Activated CD4-positive, alpha-beta T cell treated with anti-CD3 and anti-CD28 coated beads, Interleukin-2, amount 10 ng/mL, durations not matched to agents 24 days and 14 days (primary cell): Measurements from ENCODE around the gene PAK2. TPM values are rescaled to one million over a fixed set of nuclear protein-coding genes. Genes with fewer than 3 reads are reported as not detected.
"Not testable (repeated sequence)": the region's sequence is repeated elsewhere in the genome, so short reads cannot be mapped to it uniquely, and the experiment has no call there.

Source experiments
- DNase-seq: peaks from one replicate; pipeline ENCODE4 v3.0.0; 2022
- H3K27ac Mint-ChIP-seq: one replicate; pipeline ENCODE4 v1.8.0; 2022; ENCODE audit warnings: mild to moderate bottlenecking, mixed read lengths
- H3K27me3 Mint-ChIP-seq: one replicate; pipeline ENCODE4 v1.8.0; 2022; ENCODE audit warnings: mixed read lengths
- H3K36me3 Mint-ChIP-seq: one replicate; pipeline ENCODE4 v1.8.0; 2022; ENCODE audit warnings: low read depth, mild to moderate bottlenecking, mixed read lengths
- H3K4me1 Mint-ChIP-seq: one replicate; pipeline ENCODE4 v1.8.0; 2021; ENCODE audit warnings: mixed read lengths
- H3K4me3 Mint-ChIP-seq: one replicate; pipeline ENCODE4 v1.8.0; 2022; ENCODE audit warnings: mild to moderate bottlenecking, moderate library complexity, mixed read lengths
- H3K9me3 Mint-ChIP-seq: one replicate; pipeline ENCODE4 v1.8.0; 2021; ENCODE audit warnings: mixed read lengths
- intact Hi-C: fragments of 100-400 bp; cut with micrococcal nuclease; formaldehyde crosslinking; loops from one replicate; pipeline ENCODE4 v1.15.1; 2023
- total RNA-seq: library from RNA; stranded (reverse); gene quantifications from 2 replicates; pipeline ENCODE4 v1.2.3, GENCODE V29; 2022

Gene PAK2
- total RNA-seq, 1 donor from 2014 or later = 81.1 TPM

DNA sequence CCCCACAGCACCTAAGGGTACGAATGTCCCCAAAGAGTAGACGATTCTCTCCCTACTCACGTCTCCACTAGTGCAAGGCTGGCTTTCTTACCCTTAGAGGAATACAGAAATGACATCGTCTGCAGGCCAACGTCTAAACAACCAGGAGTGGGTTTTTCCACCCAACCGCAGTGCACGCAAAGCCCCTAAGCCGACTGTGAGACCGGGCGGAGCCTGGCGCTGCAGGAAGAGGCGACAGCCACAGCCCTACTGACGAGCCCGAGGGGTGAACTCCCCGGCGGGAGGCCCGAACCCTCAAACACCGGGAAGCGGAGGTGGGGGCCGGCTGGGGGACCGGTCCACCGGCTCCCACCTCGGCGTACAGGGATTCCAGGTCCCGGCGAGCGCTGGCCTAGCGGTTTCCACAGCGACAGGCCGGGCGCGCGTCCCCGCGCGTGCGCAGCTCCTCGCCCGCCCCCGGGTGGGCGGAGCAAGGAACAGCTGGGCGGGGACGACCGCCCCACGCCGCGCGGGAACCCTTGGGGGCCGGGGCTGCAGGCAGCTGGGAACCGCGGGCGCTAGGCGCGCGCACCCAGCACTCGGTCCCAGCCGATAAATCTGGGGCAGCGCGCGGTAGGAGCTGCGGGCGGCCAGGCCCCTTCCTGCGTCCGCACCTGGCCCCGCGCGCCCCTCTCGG lies 27.7 kb upstream of the PAK2 start, which contains the start of the genes CEP19 and PIGX:
Gene CEP19, minus strand, starts transcription at position 413 of the 676 bp plus-strand sequence. CDS start 3,593 bp downstream, outside the sequence.
Gene PIGX, plus strand, starts transcription at position 540 of the 676 bp plus-strand sequence.
- peaks cover 32% of the 10 kb centered on the region for H3K4me1 Mint-ChIP-seq
- peak within 1 kb of the TSS; percentile 97 for H3K27ac Mint-ChIP-seq
- peaks cover 6% of the 10 kb centered on the region for H3K36me3 Mint-ChIP-seq
- no peaks in the 10 kb centered on the region for H3K9me3 Mint-ChIP-seq
- intact Hi-C loops = loop anchor here (1.0 to 5.0 kb wide), 9 partner anchors 15 to 257 kb away; partner anchors contain the start of genes NCBP2, PAK2 and RNF168
- H3K27me3 Mint-ChIP-seq = no peaks in the 10 kb centered on the region
- peak; percentile 97 for DNase-seq
- peak within 1 kb of the TSS; percentile 88 for H3K4me3 Mint-ChIP-seq

DNA sequence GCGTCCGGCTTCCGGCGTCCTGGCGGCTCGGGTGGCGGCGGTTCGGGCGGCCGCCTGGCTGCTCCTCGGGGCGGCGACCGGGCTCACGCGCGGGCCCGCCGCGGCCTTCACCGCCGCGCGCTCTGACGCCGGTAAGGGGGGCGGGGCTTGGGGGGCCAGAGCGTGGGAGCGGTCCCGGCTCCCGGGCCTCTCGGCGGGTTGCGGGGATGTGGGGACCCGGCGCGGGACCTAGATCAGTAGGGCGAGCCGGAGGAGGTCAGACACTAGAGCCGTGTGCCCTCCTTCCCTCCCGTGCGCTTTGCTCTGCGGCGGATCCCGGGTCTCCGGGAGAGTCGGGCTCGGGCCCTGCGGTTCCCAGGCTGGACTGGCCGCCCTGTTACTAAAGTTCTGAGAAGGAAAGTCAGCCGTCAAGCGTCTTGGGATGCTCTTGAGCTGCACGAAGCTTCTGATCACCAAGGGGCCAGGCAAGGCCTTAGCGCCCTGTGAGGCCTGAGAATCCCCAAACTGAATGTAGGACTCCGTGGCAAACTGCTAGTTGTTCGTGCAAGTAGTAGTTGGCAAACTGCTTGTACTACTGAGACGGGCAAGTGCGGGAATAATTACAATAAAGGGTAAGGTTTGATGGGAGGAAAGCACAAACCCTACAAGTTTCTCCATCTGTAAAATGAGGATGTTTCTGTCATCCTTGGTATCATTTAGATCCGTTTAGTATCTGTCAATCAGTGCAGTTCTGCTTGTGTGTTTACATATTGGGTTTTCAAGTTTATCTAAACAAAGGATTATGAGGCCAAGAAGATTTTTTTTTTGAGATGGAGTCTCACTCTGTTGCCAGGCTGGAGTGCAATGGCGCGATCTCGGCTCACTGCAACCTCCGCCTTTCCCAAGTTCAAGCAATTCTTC lies 26.9 kb upstream of the PAK2 start:
- Mint-ChIP-seq H3K9me3 (no peaks in the 10 kb centered on the region), H3K27ac (peak overlapping the region; percentile 88), H3K27me3 (no peaks in the 10 kb centered on the region), H3K4me1 (peaks cover 37% of the 10 kb centered on the region), H3K4me3 (peak overlapping the region; percentile 88), H3K36me3 (peaks cover 11% of the 10 kb centered on the region)
- intact Hi-C loops = loop anchor here (1.0 to 5.0 kb wide), 7 partner anchors 27 to 257 kb away; partner anchors contain the start of genes NCBP2, PAK2 and RNF168
- no peak for DNase-seq

GRCh38 chr3:196717162-196717561 lies 22.5 kb upstream of the PAK2 start:
- H3K27ac Mint-ChIP-seq, H3K4me3 Mint-ChIP-seq, DNase-seq, H3K27me3 Mint-ChIP-seq, intact Hi-C loops, H3K9me3 Mint-ChIP-seq: not testable (repeated sequence)
- Mint-ChIP-seq H3K36me3 (peaks cover 43% of the 10 kb centered on the region), H3K4me1 (peaks cover 25% of the 10 kb centered on the region)

DNA sequence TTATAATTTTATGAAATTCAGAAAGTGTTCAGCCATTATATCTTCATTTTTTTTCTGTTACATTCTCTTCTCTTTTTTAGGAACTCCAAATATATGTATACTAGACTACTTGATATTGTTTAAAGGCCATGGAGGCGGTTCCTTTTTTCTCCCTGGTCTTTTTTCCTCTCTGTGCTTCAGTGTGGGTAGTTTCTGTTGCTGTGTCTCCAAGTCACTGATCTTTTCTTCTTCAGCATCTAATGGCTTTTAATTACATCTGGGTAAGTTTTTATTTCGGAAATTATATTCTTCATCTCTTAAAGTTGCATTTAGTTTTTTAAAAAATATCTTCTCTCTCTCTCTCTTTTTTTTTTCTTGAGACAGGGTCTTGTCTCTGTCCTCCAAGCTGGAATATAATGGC lies 18.6 kb upstream of the PAK2 start:
- intact Hi-C loops = loop anchor here (10.0 kb wide), 1 partner anchor 446 kb away; no protein-coding TSS in a partner anchor
- H3K9me3 Mint-ChIP-seq = peaks cover 6% of the 10 kb centered on the region
- peaks cover 62% of the 10 kb centered on the region for H3K36me3 Mint-ChIP-seq
- H3K27me3 Mint-ChIP-seq = no peaks in the 10 kb centered on the region
- H3K4me1 Mint-ChIP-seq = peaks cover 18% of the 10 kb centered on the region
- no peak overlapping the region for H3K4me3 Mint-ChIP-seq
- DNase-seq = no peak
- no peak overlapping the region for H3K27ac Mint-ChIP-seq

DNA sequence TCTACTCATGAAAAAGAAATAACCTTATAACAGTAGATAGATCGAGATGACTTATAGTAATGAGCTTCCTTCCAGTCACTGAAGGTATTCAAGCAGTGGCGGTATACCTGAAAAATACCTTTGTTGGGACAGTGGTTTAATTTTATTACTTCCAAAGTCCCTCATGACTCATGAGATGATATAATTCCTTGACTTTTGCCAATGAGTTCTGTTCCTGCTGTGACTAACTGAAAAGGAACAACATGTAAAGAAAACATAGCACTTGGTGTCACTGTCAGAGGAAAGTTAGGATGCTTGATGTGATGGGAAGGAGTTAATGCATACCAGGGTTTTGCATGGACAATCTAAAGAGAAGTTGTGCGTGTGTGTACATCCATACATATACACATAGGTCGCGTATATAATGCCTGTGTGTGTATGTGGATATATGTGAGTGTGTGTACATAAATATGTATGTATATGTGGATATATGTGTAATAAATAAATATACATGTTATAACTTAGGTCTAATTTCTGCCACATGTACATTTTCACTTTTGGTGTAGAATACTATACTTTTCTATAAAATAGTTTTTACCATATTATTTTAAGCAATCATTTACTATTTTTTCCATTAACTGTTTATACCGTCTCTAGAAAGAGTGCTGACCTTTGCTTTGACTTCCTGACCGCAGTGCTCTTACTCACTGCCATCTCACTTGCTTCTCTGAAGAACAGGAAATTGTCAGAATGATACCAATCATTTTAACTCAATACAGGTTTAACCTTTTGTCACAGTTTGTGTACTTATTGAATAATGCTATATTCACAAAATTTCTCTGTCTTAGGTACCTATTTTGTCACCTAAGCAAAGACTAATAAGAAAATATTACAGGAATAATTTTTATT lies 12.6 kb upstream of the PAK2 start:
- H3K36me3 Mint-ChIP-seq = peaks cover 56% of the 10 kb centered on the region
- intact Hi-C loops = loop anchor here (1.0 to 10.0 kb wide), 3 partner anchors 13 to 452 kb away; no protein-coding TSS in a partner anchor
- H3K4me3 Mint-ChIP-seq = peak overlapping the region; percentile 39
- H3K9me3 Mint-ChIP-seq = no peaks in the 10 kb centered on the region
- no peaks in the 10 kb centered on the region for H3K27me3 Mint-ChIP-seq
- peak overlapping the region; percentile 79 for H3K27ac Mint-ChIP-seq
- peak; percentile 67 for DNase-seq
- H3K4me1 Mint-ChIP-seq = peaks cover 25% of the 10 kb centered on the region

GRCh38 chr3:196735751-196736150 lies 3.9 kb upstream of the PAK2 start:
- H3K36me3 Mint-ChIP-seq = peaks cover 44% of the 10 kb centered on the region

GRCh38 chr3:196736670-196737374 lies 2.8 kb upstream of the PAK2 start:
- H3K4me1 Mint-ChIP-seq = peaks cover 15% of the 10 kb centered on the region
- no peaks in the 10 kb centered on the region for H3K9me3 Mint-ChIP-seq
- peak; percentile 45 for DNase-seq
- H3K27me3 Mint-ChIP-seq = no peaks in the 10 kb centered on the region
- intact Hi-C loops = no loop called here
- H3K36me3 Mint-ChIP-seq = peaks cover 41% of the 10 kb centered on the region
- no peak overlapping the region for H3K4me3 Mint-ChIP-seq
- H3K27ac Mint-ChIP-seq = peak overlapping the region; percentile 6

More at GRCh38 chr3:196735751-196736150, 3.9 kb upstream of the PAK2 start:
- no peak for DNase-seq
- Mint-ChIP-seq H3K27me3 (no peaks in the 10 kb centered on the region), H3K9me3 (no peaks in the 10 kb centered on the region), H3K4me3 (no peak overlapping the region), H3K27ac (no peak overlapping the region), H3K4me1 (peaks cover 7% of the 10 kb centered on the region)
- intact Hi-C loops = no loop called here

DNA sequence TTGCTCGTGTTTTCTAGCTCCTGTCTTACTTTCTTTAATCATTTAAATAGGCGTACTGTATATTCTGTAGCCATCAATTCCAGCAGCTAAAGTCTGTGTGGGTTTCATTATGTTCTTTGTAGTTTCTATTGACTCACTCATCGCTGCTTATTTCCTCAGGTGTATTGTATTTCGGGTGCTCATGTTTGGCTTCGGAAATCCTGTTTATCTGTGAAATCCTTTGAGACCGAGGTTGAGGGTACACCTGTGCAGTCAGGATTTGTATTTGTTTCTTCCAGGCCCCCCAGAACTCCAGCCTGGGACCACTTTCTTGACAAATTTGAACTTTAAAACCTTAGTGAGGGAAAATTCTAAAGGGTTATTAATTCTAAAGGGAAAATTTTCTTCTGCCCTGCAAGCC lies 2.0 kb upstream of the PAK2 start:
- Mint-ChIP-seq H3K27me3 (no peaks in the 10 kb centered on the region), H3K36me3 (peaks cover 40% of the 10 kb centered on the region), H3K4me1 (peaks cover 16% of the 10 kb centered on the region), H3K27ac (no peak overlapping the region), H3K9me3 (no peaks in the 10 kb centered on the region), H3K4me3 (no peak overlapping the region)
- intact Hi-C loops = no loop called here
- DNase-seq = peak; percentile 50

GRCh38 chr3:196740481-196741248 lies 1.0 kb downstream of the PAK2 start:
- Mint-ChIP-seq H3K27ac (peak overlapping the region; percentile 98), H3K36me3 (peaks cover 33% of the 10 kb centered on the region), H3K9me3 (no peaks in the 10 kb centered on the region), H3K4me1 (peaks cover 22% of the 10 kb centered on the region), H3K27me3 (no peaks in the 10 kb centered on the region), H3K4me3 (peak overlapping the region; percentile 96)
- intact Hi-C loops = loop anchor here (1.0 to 5.0 kb wide), 4 partner anchors 13 to 238 kb away; partner anchors contain the start of gene RNF168
- peak; percentile 82 for DNase-seq

GRCh38 chr3:196741249-196741889 lies 1.7 kb downstream of the PAK2 start:
- intact Hi-C loops = loop anchor here (2.0 to 5.0 kb wide), 3 partner anchors 61 to 239 kb away; partner anchors contain the start of gene RNF168
- H3K4me3 Mint-ChIP-seq = peak overlapping the region; percentile 96
- H3K9me3 Mint-ChIP-seq = no peaks in the 10 kb centered on the region
- H3K36me3 Mint-ChIP-seq = peaks cover 36% of the 10 kb centered on the region
- peaks cover 25% of the 10 kb centered on the region for H3K4me1 Mint-ChIP-seq
- H3K27me3 Mint-ChIP-seq = no peaks in the 10 kb centered on the region
- peak overlapping the region; percentile 98 for H3K27ac Mint-ChIP-seq
- DNase-seq = no peak

DNA sequence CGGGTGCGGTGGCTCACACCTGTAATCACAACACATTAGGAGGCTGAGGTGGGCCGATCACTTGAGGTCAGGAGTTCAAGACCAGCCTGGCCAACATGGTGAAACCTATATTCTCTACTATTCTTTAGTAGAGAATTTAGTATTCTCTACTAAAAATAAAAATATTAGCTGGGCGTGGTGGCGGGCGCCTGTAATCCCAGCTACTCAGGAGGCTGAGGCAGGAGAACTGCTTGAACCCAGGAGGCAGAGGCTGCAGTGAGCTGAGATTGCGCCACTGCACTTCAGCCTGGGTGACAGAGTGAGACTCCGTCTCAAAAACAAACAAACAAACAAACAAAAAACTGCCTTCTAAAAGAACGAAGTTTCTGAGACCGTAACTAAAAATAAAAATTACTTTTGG lies 3.9 kb downstream of the PAK2 start:
- H3K36me3 Mint-ChIP-seq = peaks cover 36% of the 10 kb centered on the region
- H3K27me3 Mint-ChIP-seq, H3K27ac Mint-ChIP-seq, H3K9me3 Mint-ChIP-seq, H3K4me3 Mint-ChIP-seq, DNase-seq: not testable (repeated sequence)
- peaks cover 30% of the 10 kb centered on the region for H3K4me1 Mint-ChIP-seq
- intact Hi-C loops = loop anchor here (5.0 kb wide), 1 partner anchor 59 kb away; no protein-coding TSS in a partner anchor
